T follicular helper cell (primary cell): ENCODE data around the gene DUOX2.
A peak's percentile ranks its signal among the peaks of the same experiment; 100 is the strongest.
"Not testable (repeated sequence)": the region's sequence is repeated elsewhere in the genome, so short reads cannot be mapped to it uniquely, and the experiment has no call there.

ENCODE experiments used
- DNase-seq: peaks from one replicate; pipeline ENCODE4 v3.0.0-alpha.2; 2020; ENCODE audit warnings: low read depth

Gene DUOX2

DNA sequence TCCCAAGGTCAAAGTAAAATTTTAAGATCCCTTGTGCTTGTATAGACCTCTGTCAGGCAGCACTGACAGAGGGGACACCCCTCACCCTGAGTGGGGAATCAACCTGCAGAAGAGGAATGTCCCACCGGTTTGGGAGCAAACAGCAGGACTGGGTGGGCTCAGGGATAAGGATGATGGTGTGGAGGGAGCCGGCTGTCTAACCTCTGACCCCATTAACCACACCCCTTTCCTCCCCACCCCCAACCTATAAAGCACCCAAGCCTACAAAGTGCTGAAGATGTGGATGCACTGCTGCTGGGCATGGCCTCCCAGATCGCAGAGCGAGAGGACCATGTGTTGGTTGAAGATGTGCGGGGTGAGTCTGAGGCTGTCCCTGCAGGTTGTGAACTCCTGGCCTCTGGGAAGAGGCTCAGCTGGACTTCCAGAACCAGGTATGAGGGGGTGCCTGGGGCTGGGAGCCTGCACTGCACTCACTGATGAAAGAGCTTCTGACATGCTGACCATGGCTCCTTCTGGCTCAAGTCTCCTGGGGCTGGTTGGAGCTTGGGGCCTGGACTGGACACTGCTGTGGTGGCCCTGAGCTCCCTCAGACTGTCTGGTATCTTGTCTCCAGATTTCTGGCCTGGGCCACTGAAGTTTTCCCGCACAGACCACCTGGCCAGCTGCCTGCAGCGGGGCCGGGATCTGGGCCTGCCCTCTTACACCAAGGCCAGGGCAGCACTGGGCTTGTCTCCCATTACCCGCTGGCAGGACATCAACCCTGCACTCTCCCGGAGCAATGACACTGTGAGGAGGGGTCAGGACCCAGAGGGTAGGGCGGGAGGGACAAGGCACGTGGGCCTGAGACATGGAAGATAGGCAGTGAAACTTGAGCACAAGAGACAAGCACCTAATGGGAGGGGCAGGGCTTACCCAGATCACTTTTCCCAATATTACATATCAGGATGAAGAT is 25.1 kb upstream of the DUOX2 start:
- DNase-seq, result no peak

- DNase-seq, result no peak
Observed at GRCh38 chr15:45137703-45138102, 23.7 kb upstream of the DUOX2 start.

DNA sequence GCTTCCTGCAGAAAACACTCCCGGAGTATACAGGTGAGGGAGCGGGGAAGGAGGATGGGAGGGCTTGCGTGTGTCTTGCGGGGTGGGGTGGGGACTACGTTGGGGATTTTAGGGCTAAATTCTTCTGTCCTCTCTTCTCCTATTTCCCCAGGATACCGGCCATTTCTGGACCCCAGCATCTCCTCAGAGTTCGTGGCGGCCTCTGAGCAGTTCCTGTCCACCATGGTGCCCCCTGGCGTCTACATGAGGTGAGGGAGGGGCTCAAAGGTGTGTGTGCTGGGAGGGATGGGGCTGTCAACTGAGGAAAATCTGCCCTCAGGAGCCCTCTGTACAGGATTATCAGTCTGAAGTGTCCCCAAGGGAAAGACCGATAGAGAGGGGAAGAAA is 22.4 kb upstream of the DUOX2 start:
- no peak for DNase-seq

DNA sequence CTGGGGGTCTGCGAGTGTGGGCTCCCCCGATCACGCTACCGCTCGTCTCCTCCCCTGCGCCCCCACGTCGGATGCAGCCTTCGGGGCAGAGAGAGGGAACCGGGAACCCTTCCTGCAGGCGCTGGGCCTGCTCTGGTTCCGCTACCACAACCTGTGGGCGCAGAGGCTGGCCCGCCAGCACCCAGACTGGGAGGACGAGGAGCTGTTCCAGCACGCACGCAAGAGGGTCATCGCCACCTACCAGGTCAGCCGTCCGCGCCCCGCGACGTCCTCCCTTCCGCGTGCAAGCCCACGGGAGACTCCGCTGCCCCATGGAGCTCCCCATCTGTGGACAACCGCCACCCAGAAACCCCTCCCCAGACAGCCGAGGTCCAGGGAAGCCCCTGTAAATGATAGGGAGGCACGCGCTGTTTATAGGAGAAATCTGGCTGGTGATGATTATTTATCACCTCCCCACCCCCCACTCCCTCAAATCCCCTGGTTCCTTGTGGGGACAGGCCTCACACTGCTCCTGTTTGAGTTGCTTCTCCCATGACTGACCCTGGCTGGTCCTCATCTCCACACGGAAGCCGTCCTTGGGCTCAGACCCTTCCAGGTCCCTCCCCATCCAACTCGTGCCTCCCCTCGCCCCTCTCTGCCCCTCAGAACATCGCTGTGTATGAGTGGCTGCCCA is 21.9 kb upstream of the DUOX2 start:
- not testable (repeated sequence) for DNase-seq

- DNase-seq, result no peak
Observed at GRCh38 chr15:45134682-45135604, 21.0 kb upstream of the DUOX2 start.

DNA sequence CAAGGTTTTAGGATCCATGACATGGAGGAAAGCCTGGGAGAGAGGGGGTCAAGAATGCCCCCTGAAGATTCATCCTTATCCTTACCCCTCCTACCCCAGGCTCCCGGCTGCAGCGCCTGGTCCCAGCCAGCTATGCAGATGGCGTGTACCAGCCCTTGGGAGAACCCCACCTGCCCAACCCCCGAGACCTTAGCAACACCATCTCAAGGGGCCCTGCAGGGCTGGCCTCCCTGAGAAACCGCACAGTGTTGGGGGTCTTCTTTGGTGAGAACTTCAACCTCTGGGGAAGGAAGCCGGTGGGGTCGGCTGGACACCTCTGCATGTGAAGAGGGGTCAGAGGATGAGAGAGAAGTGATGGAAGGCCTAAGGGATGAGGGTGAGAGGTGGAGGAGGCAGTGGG is 20.1 kb upstream of the DUOX2 start:
- DNase-seq, result no peak

GRCh38 chr15:45133561-45133920 is 19.6 kb upstream of the DUOX2 start:
- no peak for DNase-seq

DNA sequence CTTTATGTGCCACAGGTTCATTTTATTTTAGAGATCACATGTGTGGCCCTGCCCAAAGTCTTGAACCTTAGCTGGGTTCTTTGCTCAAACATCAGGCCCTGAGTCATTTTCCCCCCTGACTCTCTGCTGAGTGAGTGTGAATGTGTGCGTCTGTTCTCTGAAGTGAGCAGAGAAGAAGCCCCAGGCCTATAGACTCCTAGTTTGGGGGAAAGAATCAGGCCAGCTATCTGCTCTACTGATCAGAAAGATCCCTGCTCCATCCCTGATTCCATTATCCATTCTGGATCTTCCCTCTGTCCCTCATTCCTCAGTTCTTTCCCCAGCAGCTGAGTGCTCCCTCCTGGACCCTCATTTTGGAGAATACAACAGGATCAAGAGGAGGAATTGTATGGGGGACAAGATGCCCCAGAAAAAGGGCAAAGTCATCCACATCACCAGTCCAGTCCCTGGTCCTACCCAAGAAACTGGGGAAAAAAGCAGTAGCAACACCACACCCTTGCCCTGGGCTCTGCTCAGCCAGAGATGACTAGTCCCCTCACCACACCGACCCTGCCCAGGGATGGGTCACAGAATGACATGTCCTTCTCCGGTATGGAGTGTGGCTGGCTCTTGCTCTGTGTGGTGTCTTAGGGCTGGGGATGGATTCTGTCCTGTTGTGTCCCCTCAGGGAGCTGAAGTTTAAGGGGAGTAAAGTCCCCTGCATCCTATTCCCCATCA is 19.0 kb upstream of the DUOX2 start:
- DNase-seq, result no peak

- no peak for DNase-seq
Observed at GRCh38 chr15:45131510-45131909, 17.5 kb upstream of the DUOX2 start.

GRCh38 chr15:45130291-45131000 is 16.5 kb upstream of the DUOX2 start:
- no peak for DNase-seq

- DNase-seq, result no peak
Observed at GRCh38 chr15:45129651-45130129, 15.7 kb upstream of the DUOX2 start, which contains the start of the genes DUOX1 and DUOXA1. Gene DUOX1, plus strand, starts transcription at chr15:45129994. Its CDS starts 1,973 bp downstream, at chr15:45131967. Gene DUOXA1, minus strand, starts transcription at chr15:45129879. Its CDS starts 6,865 bp downstream, at chr15:45123014.

DNA sequence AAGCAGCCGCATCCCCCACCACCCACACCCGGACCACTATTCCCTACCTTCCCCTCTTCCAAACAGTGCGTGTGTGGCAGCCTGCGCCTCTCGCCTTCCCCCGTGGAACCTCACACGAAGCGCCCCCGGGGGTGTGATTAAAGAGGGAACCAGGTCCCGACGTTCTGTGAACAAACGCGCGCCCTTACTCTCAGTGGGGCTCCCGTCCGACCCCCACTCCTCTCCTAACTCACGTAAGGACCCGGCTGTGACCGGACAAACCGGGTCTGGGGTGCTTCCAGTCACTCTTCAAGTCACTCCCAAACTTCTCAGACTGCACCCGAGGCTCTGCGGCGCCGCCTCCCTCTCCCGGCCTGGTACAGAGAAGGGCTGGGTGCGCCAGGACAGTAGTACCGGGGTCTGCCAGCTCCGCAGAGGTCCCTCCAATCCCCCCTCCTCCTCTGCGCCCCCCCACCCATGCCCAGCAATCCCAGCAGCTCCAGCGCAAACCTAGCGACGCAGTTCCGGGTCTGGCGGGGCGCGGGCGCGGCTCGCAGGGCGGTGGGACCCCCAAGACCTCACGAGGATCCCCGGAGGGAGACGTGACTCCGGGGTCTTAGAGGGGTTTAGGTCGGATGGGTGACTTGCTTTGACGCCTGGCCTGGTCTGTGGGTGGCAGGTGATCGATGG is 15.1 kb upstream of the DUOX2 start:
- no peak for DNase-seq

- DNase-seq, result peak; percentile 34
Observed at GRCh38 chr15:45126535-45127158, 12.7 kb upstream of the DUOX2 start.

DNA sequence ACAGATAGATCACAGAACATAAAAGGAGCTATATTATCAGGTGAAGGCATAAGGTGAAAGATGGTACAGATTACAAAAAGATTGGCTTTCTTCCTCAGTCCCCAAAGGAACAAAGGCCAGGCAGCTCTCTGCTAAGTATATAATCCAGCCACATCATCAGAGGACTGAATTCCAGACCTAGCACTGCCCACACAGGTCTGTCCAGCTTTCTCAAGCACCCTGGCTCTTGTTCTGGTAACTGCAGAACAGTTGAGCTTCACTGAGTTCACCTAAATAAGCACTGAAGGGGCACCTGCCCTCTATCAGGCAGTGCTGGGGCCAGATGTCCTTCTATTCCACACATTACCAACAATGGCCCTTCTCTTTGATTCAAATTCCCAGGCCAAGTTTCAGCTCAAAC is 9.4 kb upstream of the DUOX2 start:
- DNase-seq, result no peak

- DNase-seq, result no peak
Observed at GRCh38 chr15:45122719-45123118, 8.7 kb upstream of the DUOX2 start.

GRCh38 chr15:45121706-45122417 is 7.9 kb upstream of the DUOX2 start:
- DNase-seq, result no peak

DNA sequence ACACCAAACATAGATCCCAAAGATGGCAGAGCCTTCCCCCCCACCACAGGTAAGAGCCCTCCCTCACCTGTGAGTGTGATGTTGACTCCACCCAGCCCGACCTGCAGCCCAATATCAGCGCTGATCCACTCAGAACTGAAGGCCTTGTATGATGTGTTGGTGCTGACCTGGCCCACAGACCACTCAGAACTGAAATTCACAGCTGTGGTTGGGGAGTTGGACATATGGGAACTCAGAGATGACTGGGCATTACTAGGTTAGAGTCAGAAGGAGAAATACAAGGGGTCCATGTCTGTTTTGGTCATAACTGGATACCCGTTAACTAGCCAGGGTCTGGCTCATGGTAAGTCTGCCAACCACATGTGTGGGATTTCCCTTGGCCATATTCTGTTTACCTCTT is 7.0 kb upstream of the DUOX2 start:
- no peak for DNase-seq

GRCh38 chr15:45120081-45120972 is 6.4 kb upstream of the DUOX2 start:
- DNase-seq, result no peak
